B cell (primary cell): ENCODE data around the gene EEF1A1.
"Not testable (repeated sequence)": the region's sequence is repeated elsewhere in the genome, so short reads cannot be mapped to it uniquely, and the experiment has no call there.

Experiments
- CTCF ChIP-seq: fragments of 200-600 bp; IDR thresholded peaks from one replicate; pipeline ENCODE4 v1.8.0; 2022; ENCODE audit warnings: antibody characterized with exemption, mild to moderate bottlenecking
- EZH2 ChIP-seq: IDR thresholded peaks from 2 replicates; pipeline ENCODE4 v1.6.1; 2012; ENCODE audit warnings: borderline replicate concordance, low read depth, mild to moderate bottlenecking, moderate library complexity, low read length; ENCODE audit not compliant: insufficient read depth, poor library complexity, severe bottlenecking

- not testable (repeated sequence) for TF ChIP-seq CTCF, EZH2
Observed at GRCh38 chr6:73566486-73566871, 45.6 kb upstream of the EEF1A1 start.
